Duodenal mucosa (tissue), 2 donors: ENCODE results near the gene NCF1.
"Not testable (repeated sequence)": the region's sequence is repeated elsewhere in the genome, so short reads cannot be mapped to it uniquely, and the experiment has no call there.

Source experiments
- H3K27ac ChIP-seq: one replicate; pipeline ENCODE4 v1.7.0; 2013; ENCODE audit warnings: low read depth, low read length
- H3K27me3 ChIP-seq, 2 donors: one replicate each; pipeline ENCODE4 v1.7.0; 2013; ENCODE audit warnings: low read length in 2 of 2, control low read depth in 1 of 2; ENCODE audit not compliant: insufficient read depth in 2 of 2, control insufficient read depth in 1 of 2
- H3K36me3 ChIP-seq, 2 donors: one replicate each; pipeline ENCODE4 v1.7.0; 2013; ENCODE audit warnings: low read length in 2 of 2, control low read depth in 1 of 2; ENCODE audit not compliant: insufficient read depth in 2 of 2, control insufficient read depth in 1 of 2
- H3K4me1 ChIP-seq, 2 donors: one replicate each; pipeline ENCODE4 v1.7.0; 2013; ENCODE audit warnings: low read length in 2 of 2, control low read depth in 1 of 2; ENCODE audit not compliant: insufficient read depth in 2 of 2, control insufficient read depth in 1 of 2
- H3K4me3 ChIP-seq, 2 donors: one replicate each; pipeline ENCODE4 v1.7.0; 2013; ENCODE audit warnings: low read length in 2 of 2, low read depth in 1 of 2
- H3K9ac ChIP-seq, 2 donors: one replicate each; pipeline ENCODE4 v1.7.0; 2013; ENCODE audit warnings: low read length in 2 of 2, low read depth in 1 of 2
- H3K9me3 ChIP-seq, 2 donors: one replicate each; pipeline ENCODE4 v1.7.0; 2013; ENCODE audit warnings: low read length in 2 of 2, control low read depth in 1 of 2; ENCODE audit not compliant: control insufficient read depth in 1 of 2

NCF1 gene

GRCh38 chr7:74788369-74789150 lies 14.7 kb downstream of the NCF1 start:
- H3K4me3 ChIP-seq, H3K27ac ChIP-seq: not testable (repeated sequence)

GRCh38 chr7:74789200-74789736 lies 15.5 kb downstream of the NCF1 start:
- H3K27ac ChIP-seq, H3K9me3 ChIP-seq, H3K9ac ChIP-seq, H3K4me3 ChIP-seq, H3K27me3 ChIP-seq, H3K4me1 ChIP-seq, H3K36me3 ChIP-seq: not testable (repeated sequence)

More at GRCh38 chr7:74788369-74789150, 14.7 kb downstream of the NCF1 start:
- H3K27me3 ChIP-seq, H3K9ac ChIP-seq, H3K36me3 ChIP-seq, H3K9me3 ChIP-seq, H3K4me1 ChIP-seq: not testable (repeated sequence)

GRCh38 chr7:74797848-74798622 lies 24.2 kb downstream of the NCF1 start:
- not testable (repeated sequence) for H3K4me1 ChIP-seq, H3K4me3 ChIP-seq, H3K36me3 ChIP-seq, H3K27ac ChIP-seq, H3K9me3 ChIP-seq, H3K27me3 ChIP-seq, H3K9ac ChIP-seq

GRCh38 chr7:74798644-74799043 lies 24.8 kb downstream of the NCF1 start:
- H3K9me3 ChIP-seq, H3K4me3 ChIP-seq, H3K4me1 ChIP-seq, H3K27me3 ChIP-seq, H3K27ac ChIP-seq, H3K9ac ChIP-seq, H3K36me3 ChIP-seq: not testable (repeated sequence)

- not testable (repeated sequence) for H3K27me3 ChIP-seq, H3K4me3 ChIP-seq, H3K9ac ChIP-seq, H3K4me1 ChIP-seq, H3K36me3 ChIP-seq, H3K27ac ChIP-seq, H3K9me3 ChIP-seq
Measured at GRCh38 chr7:74815882-74816281, 42.1 kb downstream of the NCF1 start.

- H3K27ac ChIP-seq, H3K27me3 ChIP-seq, H3K4me1 ChIP-seq, H3K9me3 ChIP-seq, H3K4me3 ChIP-seq, H3K36me3 ChIP-seq, H3K9ac ChIP-seq: not testable (repeated sequence)
Measured at GRCh38 chr7:74820146-74820805, 46.5 kb downstream of the NCF1 start.

- H3K36me3 ChIP-seq, H3K27ac ChIP-seq, H3K4me1 ChIP-seq, H3K4me3 ChIP-seq, H3K9ac ChIP-seq, H3K27me3 ChIP-seq, H3K9me3 ChIP-seq: not testable (repeated sequence)
Measured at GRCh38 chr7:74821259-74821658, 47.4 kb downstream of the NCF1 start.

- not testable (repeated sequence) for H3K9me3 ChIP-seq, H3K27ac ChIP-seq, H3K9ac ChIP-seq, H3K36me3 ChIP-seq, H3K4me1 ChIP-seq, H3K4me3 ChIP-seq, H3K27me3 ChIP-seq
Measured at GRCh38 chr7:74829959-74830358, 56.1 kb downstream of the NCF1 start.

GRCh38 chr7:74830411-74830810 lies 56.6 kb downstream of the NCF1 start:
- not testable (repeated sequence) for H3K27ac ChIP-seq, H3K36me3 ChIP-seq, H3K9ac ChIP-seq, H3K4me1 ChIP-seq, H3K9me3 ChIP-seq, H3K27me3 ChIP-seq, H3K4me3 ChIP-seq
